ENCODE measurements around the gene SFMBT2. TPM values are rescaled to one million over a fixed set of nuclear protein-coding genes. Genes with fewer than 3 reads are reported as not detected.

Gene SFMBT2
- total and polyA plus RNA-seq, 2 experiments from 2014 or later, result 4.3 to 5.9 TPM

GRCh38 chr10:7248585-7249164 lies 162.2 kb downstream of the SFMBT2 start:
- no peaks in the 10 kb centered on the region for H3K9me3 ChIP-seq (ENCODE audit: low read depth)
- no peak for DNase-seq (ENCODE audit: low read depth in 1 of 2, low spot score in 1 of 2)
- TF ChIP-seq CTCF (IDR thresholded peaks at IDR 0.05; ENCODE audit: low read depth, low read length), result no peak
- no peak overlapping the region for H3K4me3 ChIP-seq
- H3K27ac ChIP-seq, result peak overlapping the region; percentile 12
- H3K4me1 ChIP-seq (ENCODE audit: low read depth), result peaks cover 15% of the 10 kb centered on the region
- H3K36me3 ChIP-seq, result no peaks in the 10 kb centered on the region
- H3K27me3 ChIP-seq, result no peaks in the 10 kb centered on the region

GRCh38 chr10:7248148-7248547 lies 162.7 kb downstream of the SFMBT2 start:
- Histone ChIP-seq H3K36me3 (no peaks in the 10 kb centered on the region), H3K27me3 (no peaks in the 10 kb centered on the region), H3K9me3 (ENCODE audit: low read depth) (no peaks in the 10 kb centered on the region), H3K4me3 (no peak overlapping the region), H3K27ac (no peak overlapping the region), H3K4me1 (ENCODE audit: low read depth) (peaks cover 15% of the 10 kb centered on the region)
- no peak for DNase-seq (ENCODE audit: low read depth in 1 of 2, low spot score in 1 of 2)
- TF ChIP-seq CTCF (IDR thresholded peaks at IDR 0.05; ENCODE audit: low read depth, low read length), result no peak

GRCh38 chr10:7245505-7245904 lies 165.3 kb downstream of the SFMBT2 start:
- no peak for DNase-seq (ENCODE audit: low read depth in 1 of 2, low spot score in 1 of 2)
- Histone ChIP-seq H3K4me1 (ENCODE audit: low read depth) (peaks cover 5% of the 10 kb centered on the region), H3K9me3 (ENCODE audit: low read depth) (no peaks in the 10 kb centered on the region), H3K27me3 (no peaks in the 10 kb centered on the region), H3K4me3 (no peak overlapping the region), H3K27ac (no peak overlapping the region), H3K36me3 (no peaks in the 10 kb centered on the region)
- no peak for TF ChIP-seq CTCF (IDR thresholded peaks at IDR 0.05; ENCODE audit: low read depth, low read length)

- Histone ChIP-seq H3K27ac (no peak overlapping the region), H3K4me3 (no peak overlapping the region), H3K36me3 (no peaks in the 10 kb centered on the region), H3K9me3 (ENCODE audit: low read depth) (no peaks in the 10 kb centered on the region), H3K27me3 (no peaks in the 10 kb centered on the region), H3K4me1 (ENCODE audit: low read depth) (peaks cover 3% of the 10 kb centered on the region)
- DNase-seq (ENCODE audit: low read depth in 1 of 2, low spot score in 1 of 2), result no peak
- TF ChIP-seq CTCF (IDR thresholded peaks at IDR 0.05; ENCODE audit: low read depth, low read length), result no peak
These were observed 167.0 kb downstream of the SFMBT2 start for GRCh38 chr10:7243873-7244272.

GRCh38 chr10:7243139-7243538 lies 167.7 kb downstream of the SFMBT2 start:
- DNase-seq (ENCODE audit: low read depth in 1 of 2, low spot score in 1 of 2), result no peak
- no peaks in the 10 kb centered on the region for H3K4me1 ChIP-seq (ENCODE audit: low read depth)
- H3K27ac ChIP-seq, result no peak overlapping the region

More at GRCh38 chr10:7243139-7243538, 167.7 kb downstream of the SFMBT2 start:
- Histone ChIP-seq H3K27me3 (no peaks in the 10 kb centered on the region), H3K4me3 (no peak overlapping the region), H3K9me3 (ENCODE audit: low read depth) (no peaks in the 10 kb centered on the region), H3K36me3 (no peaks in the 10 kb centered on the region)
- TF ChIP-seq CTCF (IDR thresholded peaks at IDR 0.05; ENCODE audit: low read depth, low read length), result no peak
